ENCODE data around the gene TNS3. TPM values are rescaled to one million over a fixed set of nuclear protein-coding genes. Genes with fewer than 3 reads are reported as not detected.

The TNS3 gene
- polyA plus RNA-seq, 3 donors: 5.2 to 30.3 (median 7.9) TPM

DNA sequence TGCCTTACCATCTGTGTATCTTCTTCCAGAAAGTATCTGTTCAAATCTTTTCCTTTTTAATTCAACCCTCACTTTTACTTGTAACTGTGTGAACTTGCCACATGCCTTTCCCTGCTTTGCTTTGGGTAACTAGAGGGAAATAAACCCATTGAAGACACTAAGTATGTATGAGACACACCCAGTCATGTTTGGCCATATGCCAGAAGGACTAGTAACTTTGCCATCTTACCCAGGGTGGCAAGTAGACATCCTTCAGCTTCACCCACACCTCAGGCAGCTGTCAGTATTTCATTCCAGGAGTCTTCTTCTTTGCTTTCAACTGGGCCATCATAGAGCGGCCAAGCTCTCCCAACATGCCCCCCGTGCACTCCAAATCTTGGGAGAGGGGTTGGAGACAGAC is 323.1 kb downstream of the TNS3 start:
- peaks cover 10 to 15% of the 10 kb centered on the region in 2 donors for H3K4me1 ChIP-seq (ENCODE audit: control insufficient read depth in 1 of 2, insufficient read depth in 2 of 2, low read length in 2 of 2)
- H3K79me2 ChIP-seq (ENCODE audit: insufficient read depth, low read length): no peaks in the 10 kb centered on the region
- no peak overlapping the region for H3K9ac ChIP-seq (ENCODE audit: insufficient read depth, low read length, poor library complexity, severe bottlenecking)
- intact Hi-C loops (cut with micrococcal nuclease): no loop called here
- no peak overlapping the region for H2AFZ ChIP-seq (ENCODE audit: insufficient read depth, low read depth, low read length, poor library complexity, severe bottlenecking)
- H3K9me3 ChIP-seq (replicated peaks in 1 of 2; ENCODE audit: control insufficient read depth in 1 of 2, insufficient read depth in 1 of 2, low read length in 2 of 2): no peaks in the 10 kb centered on the region
- no CpG with 5 or more reads among the region's 2 CpGs for WGBS (ENCODE audit: insufficient coverage)
- H3K27ac Mint-ChIP-seq: no peak overlapping the region
- no peaks in the 10 kb centered on the region for H3K9me3 Mint-ChIP-seq
- H3K36me3 ChIP-seq (replicated peaks in 1 of 2; ENCODE audit: control insufficient read depth in 1 of 2, insufficient read depth in 2 of 2, low read length in 2 of 2): no peaks in the 10 kb centered on the region
- TF ChIP-seq, protein P1, sequence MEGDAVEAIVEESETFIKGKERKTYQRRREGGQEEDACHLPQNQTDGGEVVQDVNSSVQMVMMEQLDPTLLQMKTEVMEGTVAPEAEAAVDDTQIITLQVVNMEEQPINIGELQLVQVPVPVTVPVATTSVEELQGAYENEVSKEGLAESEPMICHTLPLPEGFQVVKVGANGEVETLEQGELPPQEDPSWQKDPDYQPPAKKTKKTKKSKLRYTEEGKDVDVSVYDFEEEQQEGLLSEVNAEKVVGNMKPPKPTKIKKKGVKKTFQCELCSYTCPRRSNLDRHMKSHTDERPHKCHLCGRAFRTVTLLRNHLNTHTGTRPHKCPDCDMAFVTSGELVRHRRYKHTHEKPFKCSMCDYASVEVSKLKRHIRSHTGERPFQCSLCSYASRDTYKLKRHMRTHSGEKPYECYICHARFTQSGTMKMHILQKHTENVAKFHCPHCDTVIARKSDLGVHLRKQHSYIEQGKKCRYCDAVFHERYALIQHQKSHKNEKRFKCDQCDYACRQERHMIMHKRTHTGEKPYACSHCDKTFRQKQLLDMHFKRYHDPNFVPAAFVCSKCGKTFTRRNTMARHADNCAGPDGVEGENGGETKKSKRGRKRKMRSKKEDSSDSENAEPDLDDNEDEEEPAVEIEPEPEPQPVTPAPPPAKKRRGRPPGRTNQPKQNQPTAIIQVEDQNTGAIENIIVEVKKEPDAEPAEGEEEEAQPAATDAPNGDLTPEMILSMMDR (IDR thresholded peaks at IDR 0.05): no peak
- no peak overlapping the region for H3K4me2 ChIP-seq (replicated peaks; ENCODE audit: extremely low read depth, low read length, poor library complexity, severe bottlenecking)
- no peaks in the 10 kb centered on the region for H4K20me1 ChIP-seq (ENCODE audit: insufficient read depth, low read length)
- no peak for DNase-seq
- H3K27me3 Mint-ChIP-seq (ENCODE audit: low read depth in 3 of 3): peaks cover 2 to 7% (median 6%) of the 10 kb centered on the region in 3 donors
- H3K4me3 ChIP-seq (replicated peaks in 1 of 3; ENCODE audit: low read depth in 2 of 3, low read length in 3 of 3): no peak overlapping the region
- H3K4me3 Mint-ChIP-seq: no peak overlapping the region
- peaks cover 13% of the 10 kb centered on the region for H3K4me1 Mint-ChIP-seq
- H3K36me3 Mint-ChIP-seq: peaks cover 0 to 4% of the 10 kb centered on the region in 2 donors
- no peak overlapping the region for H3K27ac ChIP-seq (ENCODE audit: low read depth in 1 of 2, low read length in 2 of 2)
- H3K27me3 ChIP-seq (ENCODE audit: control insufficient read depth in 2 of 2, insufficient read depth in 2 of 2, low read length in 2 of 2): no peaks in the 10 kb centered on the region

DNA sequence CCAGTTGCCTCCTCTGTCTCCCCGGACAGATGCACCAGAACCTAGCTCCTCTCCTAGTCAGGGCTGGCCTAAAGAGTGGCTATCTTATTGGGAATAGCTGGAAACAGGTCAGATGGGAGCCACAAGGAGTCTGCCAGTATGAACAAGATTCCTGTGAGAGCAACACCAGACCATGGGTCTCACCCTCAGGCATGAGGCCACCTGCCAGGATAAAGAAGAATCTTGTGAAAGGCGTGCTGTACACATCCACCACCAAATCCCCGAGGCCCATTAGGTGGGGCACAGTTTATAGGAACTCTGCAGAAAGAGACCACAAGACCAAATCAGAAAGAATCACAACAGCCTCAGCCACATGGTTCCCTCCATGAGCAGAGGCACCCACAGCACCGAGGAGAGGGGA is 325.9 kb downstream of the TNS3 start:
- Histone ChIP-seq H3K4me2 (replicated peaks; ENCODE audit: extremely low read depth, low read length, poor library complexity, severe bottlenecking) (no peak overlapping the region), H3K9me3 (replicated peaks in 1 of 2; ENCODE audit: control insufficient read depth in 1 of 2, insufficient read depth in 1 of 2, low read length in 2 of 2) (no peaks in the 10 kb centered on the region), H3K4me3 (replicated peaks in 1 of 3; ENCODE audit: low read depth in 2 of 3, low read length in 3 of 3) (no peak overlapping the region), H3K27me3 (ENCODE audit: control insufficient read depth in 2 of 2, insufficient read depth in 2 of 2, low read length in 2 of 2) (no peaks in the 10 kb centered on the region), H3K79me2 (ENCODE audit: insufficient read depth, low read length) (no peaks in the 10 kb centered on the region), H3K4me1 (ENCODE audit: control insufficient read depth in 1 of 2, insufficient read depth in 2 of 2, low read length in 2 of 2) (peaks cover 14 to 19% of the 10 kb centered on the region in 2 donors), H3K36me3 (replicated peaks in 1 of 2; ENCODE audit: control insufficient read depth in 1 of 2, insufficient read depth in 2 of 2, low read length in 2 of 2) (no peaks in the 10 kb centered on the region), H4K20me1 (ENCODE audit: insufficient read depth, low read length) (no peaks in the 10 kb centered on the region), H2AFZ (ENCODE audit: insufficient read depth, low read depth, low read length, poor library complexity, severe bottlenecking) (no peak overlapping the region), H3K27ac (ENCODE audit: low read depth in 1 of 2, low read length in 2 of 2) (no peak overlapping the region), H3K9ac (ENCODE audit: insufficient read depth, low read length, poor library complexity, severe bottlenecking) (no peak overlapping the region)
- 100% methylated on average over 2 of the region's 4 CpGs for WGBS (ENCODE audit: insufficient coverage)
- DNase-seq: no peak
- H3K36me3 Mint-ChIP-seq: peaks cover 0 to 4% of the 10 kb centered on the region in 2 donors
- peaks cover 0 to 2% (median 0%) of the 10 kb centered on the region in 7 donors for H3K9me3 Mint-ChIP-seq
- peaks cover 5 to 10% (median 8%) of the 10 kb centered on the region in 3 donors for H3K27me3 Mint-ChIP-seq (ENCODE audit: low read depth in 3 of 3)
- H3K4me3 Mint-ChIP-seq: no peak overlapping the region
- H3K27ac Mint-ChIP-seq: peak overlapping the region in 1 of 7 donors; percentile 71
- intact Hi-C loops (cut with micrococcal nuclease): no loop called here
- TF ChIP-seq, protein P1 (IDR thresholded peaks at IDR 0.05): no peak
- H3K4me1 Mint-ChIP-seq: peaks cover 20% of the 10 kb centered on the region

Data from CD14-positive monocyte (primary cell).